Choroid plexus epithelial cell (primary cell): ENCODE measurements around the gene TBC1D14.

Source experiments
- DNase-seq: peaks from one replicate; pipeline ENCODE4 v3.0.0-alpha.2; 2010; ENCODE audit warnings: low read depth
- H3K4me3 ChIP-seq: 2 replicates; pipeline ENCODE4 v1.5.1; 2011; ENCODE audit warnings: low read depth, mild to moderate bottlenecking, control low read depth, low read length, moderate library complexity
- CTCF ChIP-seq: conservative IDR thresholded peaks from 2 replicates; pipeline ENCODE4 v1.5.1; 2011; ENCODE audit warnings: low read depth, mild to moderate bottlenecking, control low read depth, inconsistent platforms, low read length, moderate library complexity

TBC1D14 gene

GRCh38 chr4:6894528-6895498 lies 14.8 kb upstream of the TBC1D14 start:
- no peak for TF ChIP-seq CTCF
- no peak overlapping the region for H3K4me3 ChIP-seq
- no peak for DNase-seq

- DNase-seq, result no peak
- TF ChIP-seq CTCF, result no peak
- H3K4me3 ChIP-seq, result no peak overlapping the region
These were observed 13.6 kb upstream of the TBC1D14 start for GRCh38 chr4:6896035-6896434.

- TF ChIP-seq CTCF, result no peak
- H3K4me3 ChIP-seq, result no peak overlapping the region
- DNase-seq, result no peak
These were observed 10.9 kb upstream of the TBC1D14 start for GRCh38 chr4:6898763-6899162.

- TF ChIP-seq CTCF, result no peak
- H3K4me3 ChIP-seq, result no peak overlapping the region
- no peak for DNase-seq
These were observed 9.3 kb upstream of the TBC1D14 start for GRCh38 chr4:6900181-6900812.

- TF ChIP-seq CTCF, result no peak
- no peak for DNase-seq
- H3K4me3 ChIP-seq, result no peak overlapping the region
These were observed 8.7 kb upstream of the TBC1D14 start for GRCh38 chr4:6900956-6901355.

- DNase-seq, result peak; percentile 28
- no peak for TF ChIP-seq CTCF
- no peak overlapping the region for H3K4me3 ChIP-seq
These were observed 7.8 kb upstream of the TBC1D14 start for GRCh38 chr4:6901669-6902317.
